Measurements from ENCODE around the gene ATP1B3. TPM values are rescaled to one million over a fixed set of nuclear protein-coding genes. Genes with fewer than 3 reads are reported as not detected.

The ATP1B3 gene
- total RNA-seq, 1 donor from 2014 or later: 61.1 TPM

DNA sequence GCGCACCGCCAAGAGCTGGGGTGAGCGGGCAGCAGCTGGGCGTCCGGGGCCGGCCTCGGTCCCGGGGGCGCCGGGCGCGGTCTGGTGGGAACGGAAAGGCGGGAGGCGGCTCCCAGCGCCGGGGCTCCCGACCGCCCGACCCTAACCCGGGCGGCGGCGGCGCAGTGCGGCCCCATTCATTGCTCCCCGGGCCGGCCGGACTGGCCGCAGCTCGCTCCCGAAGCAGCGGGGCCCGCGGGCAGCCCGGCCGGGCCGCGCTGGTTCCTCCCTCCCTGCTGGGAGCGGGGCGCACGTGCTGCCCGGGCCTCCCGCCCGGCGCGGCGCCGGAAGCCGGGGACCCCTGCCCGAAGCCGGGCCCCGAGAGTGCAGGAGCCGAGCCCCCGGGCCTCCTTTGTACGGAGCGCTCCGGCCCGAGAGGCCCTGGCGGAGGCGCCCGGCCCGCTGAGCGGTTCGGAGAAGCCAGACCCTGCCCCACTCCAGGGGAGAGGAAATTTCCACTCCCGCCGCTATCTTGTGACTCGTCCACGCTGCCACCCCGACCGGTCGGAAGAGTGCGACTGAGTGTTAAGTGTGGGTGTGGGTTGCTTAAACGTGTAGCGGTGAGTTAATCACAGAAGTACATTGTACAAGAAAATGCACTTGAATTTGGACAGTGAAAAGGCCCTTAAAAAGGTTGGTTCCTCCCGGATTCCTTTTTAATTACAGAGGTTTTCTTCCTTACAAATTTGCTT, 613 bp downstream of the ATP1B3 start:
- H3K4me1 Mint-ChIP-seq: peaks cover 34% of the 10 kb centered on the region
- H3K9me3 Mint-ChIP-seq: no peaks in the 10 kb centered on the region
- intact Hi-C loops (cut with micrococcal nuclease): loop anchor here (1.0 to 10.0 kb wide), 12 partner anchors 36 to 1125 kb away; partner anchors contain the start of genes ATR, PXYLP1, RASA2 and SLC25A36
- ChIA-PET CTCF (interaction anchor here (1.5 kb wide), 1 partner anchor 138 kb away, joined by 4 read pairs; the partner anchor contains the start of gene RNF7), POLR2A (interaction anchor here (0.7 to 3.2 kb wide), 6 partner anchors 9 to 565 kb away, joined by 3 to 42 read pairs (median 8); partner anchors contain the start of gene RNF7)
- no peaks in the 10 kb centered on the region for H3K27me3 Mint-ChIP-seq
- peaks cover 9% of the 10 kb centered on the region for H3K36me3 Mint-ChIP-seq (ENCODE audit: low read depth)
- H3K27ac Mint-ChIP-seq: peak overlapping the region; percentile 84
- H3K4me3 Mint-ChIP-seq: peak overlapping the region; percentile 91
- DNase-seq: peak; percentile 63
- TF ChIP-seq, protein P1, sequence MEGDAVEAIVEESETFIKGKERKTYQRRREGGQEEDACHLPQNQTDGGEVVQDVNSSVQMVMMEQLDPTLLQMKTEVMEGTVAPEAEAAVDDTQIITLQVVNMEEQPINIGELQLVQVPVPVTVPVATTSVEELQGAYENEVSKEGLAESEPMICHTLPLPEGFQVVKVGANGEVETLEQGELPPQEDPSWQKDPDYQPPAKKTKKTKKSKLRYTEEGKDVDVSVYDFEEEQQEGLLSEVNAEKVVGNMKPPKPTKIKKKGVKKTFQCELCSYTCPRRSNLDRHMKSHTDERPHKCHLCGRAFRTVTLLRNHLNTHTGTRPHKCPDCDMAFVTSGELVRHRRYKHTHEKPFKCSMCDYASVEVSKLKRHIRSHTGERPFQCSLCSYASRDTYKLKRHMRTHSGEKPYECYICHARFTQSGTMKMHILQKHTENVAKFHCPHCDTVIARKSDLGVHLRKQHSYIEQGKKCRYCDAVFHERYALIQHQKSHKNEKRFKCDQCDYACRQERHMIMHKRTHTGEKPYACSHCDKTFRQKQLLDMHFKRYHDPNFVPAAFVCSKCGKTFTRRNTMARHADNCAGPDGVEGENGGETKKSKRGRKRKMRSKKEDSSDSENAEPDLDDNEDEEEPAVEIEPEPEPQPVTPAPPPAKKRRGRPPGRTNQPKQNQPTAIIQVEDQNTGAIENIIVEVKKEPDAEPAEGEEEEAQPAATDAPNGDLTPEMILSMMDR (IDR thresholded peaks at IDR 0.05): no peak
- ATAC-seq (ENCODE audit: low read depth): peak; percentile 8

DNA sequence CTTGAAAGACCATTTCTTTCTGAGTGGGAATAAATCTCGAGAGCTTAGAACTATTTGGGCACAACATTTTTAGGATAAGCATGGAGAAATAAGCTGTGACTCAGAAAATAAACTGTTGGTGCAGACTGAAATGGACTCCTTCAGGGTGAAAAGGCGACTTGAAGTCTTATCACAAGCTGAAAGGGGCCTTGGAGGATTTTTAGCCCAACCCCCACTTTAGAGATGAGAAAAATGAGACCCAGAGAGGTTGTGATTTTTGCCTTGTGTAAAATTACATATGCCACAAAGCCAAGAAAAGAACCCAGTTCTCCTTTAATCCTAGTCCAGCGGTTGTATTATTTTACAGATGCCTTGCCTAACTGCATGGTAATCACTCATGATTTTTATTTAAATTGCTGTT, 1.5 kb downstream of the ATP1B3 start:
- Mint-ChIP-seq H3K27me3 (no peaks in the 10 kb centered on the region), H3K27ac (peak overlapping the region; percentile 83), H3K36me3 (ENCODE audit: low read depth) (peaks cover 10% of the 10 kb centered on the region), H3K9me3 (no peaks in the 10 kb centered on the region), H3K4me1 (peaks cover 34% of the 10 kb centered on the region), H3K4me3 (peak overlapping the region; percentile 85)
- POLR2A ChIA-PET: interaction anchor here (0.7 to 2.2 kb wide), 5 partner anchors 8 to 566 kb away, joined by 3 to 20 read pairs (median 5); no protein-coding TSS in a partner anchor
- TF ChIP-seq, protein P1 (IDR thresholded peaks at IDR 0.05): no peak
- ATAC-seq (ENCODE audit: low read depth): no peak
- DNase-seq: no peak
- CTCF ChIA-PET: interaction anchor here (1.5 kb wide), 1 partner anchor 139 kb away, joined by 4 read pairs; the partner anchor contains the start of gene RNF7
- intact Hi-C loops (cut with micrococcal nuclease): loop anchor here (2.0 to 10.0 kb wide), 8 partner anchors 35 to 1124 kb away; partner anchors contain the start of genes ATR, PXYLP1, SLC25A36 and TRPC1

- CTCF ChIA-PET: interaction anchor here (1.5 kb wide), 1 partner anchor 140 kb away, joined by 4 read pairs; the partner anchor contains the start of gene RNF7
- intact Hi-C loops (cut with micrococcal nuclease): loop anchor here (5.0 to 10.0 kb wide), 4 partner anchors 566 to 1124 kb away; partner anchors contain the start of genes PXYLP1, SLC25A36 and U2SURP
- Mint-ChIP-seq H3K27ac (peak overlapping the region; percentile 83), H3K4me3 (peak overlapping the region; percentile 85), H3K4me1 (peaks cover 34% of the 10 kb centered on the region), H3K9me3 (no peaks in the 10 kb centered on the region), H3K36me3 (ENCODE audit: low read depth) (peaks cover 13% of the 10 kb centered on the region), H3K27me3 (no peaks in the 10 kb centered on the region)
- no peak for DNase-seq
- POLR2A ChIA-PET: interaction anchor here (1.3 to 2.2 kb wide), 3 partner anchors 7 to 567 kb away, joined by 4 to 20 read pairs (median 11); no protein-coding TSS in a partner anchor
- TF ChIP-seq, protein P1 (IDR thresholded peaks at IDR 0.05): no peak
- no peak for ATAC-seq (ENCODE audit: low read depth)
Measured at GRCh38 chr3:141878326-141878725, 1.9 kb downstream of the ATP1B3 start.

DNA sequence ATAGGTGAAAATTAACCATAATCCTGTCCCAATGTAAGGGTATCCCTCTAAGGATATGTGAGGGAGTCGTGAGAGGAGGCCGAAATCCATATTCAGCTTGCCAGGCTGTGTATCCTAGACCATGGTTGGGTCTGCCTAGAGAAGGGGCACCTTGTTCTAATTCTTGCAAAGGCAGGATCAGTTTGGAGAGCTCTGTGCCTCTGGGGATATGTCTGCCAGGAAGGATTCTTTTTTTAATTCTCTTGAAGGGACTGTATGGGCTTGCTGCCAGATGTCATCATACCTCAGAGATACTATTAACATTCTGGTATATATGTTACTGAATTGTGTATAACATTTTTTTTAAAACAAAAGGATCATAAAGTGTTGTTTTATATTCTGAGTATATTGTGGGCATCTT, 2.4 kb downstream of the ATP1B3 start:
- ATAC-seq (ENCODE audit: low read depth) (no peak), DNase-seq (no peak)
- Mint-ChIP-seq H3K9me3 (no peaks in the 10 kb centered on the region), H3K4me1 (peaks cover 35% of the 10 kb centered on the region), H3K27me3 (no peaks in the 10 kb centered on the region), H3K27ac (no peak overlapping the region), H3K36me3 (ENCODE audit: low read depth) (peaks cover 13% of the 10 kb centered on the region), H3K4me3 (peak overlapping the region; percentile 17)
- CTCF ChIA-PET: no interaction called here
- intact Hi-C loops (cut with micrococcal nuclease): loop anchor here (5.0 to 10.0 kb wide), 4 partner anchors 567 to 1123 kb away; partner anchors contain the start of genes PXYLP1, SLC25A36 and U2SURP
- POLR2A ChIA-PET: no interaction called here
- TF ChIP-seq, protein P1 (IDR thresholded peaks at IDR 0.05): no peak

DNA sequence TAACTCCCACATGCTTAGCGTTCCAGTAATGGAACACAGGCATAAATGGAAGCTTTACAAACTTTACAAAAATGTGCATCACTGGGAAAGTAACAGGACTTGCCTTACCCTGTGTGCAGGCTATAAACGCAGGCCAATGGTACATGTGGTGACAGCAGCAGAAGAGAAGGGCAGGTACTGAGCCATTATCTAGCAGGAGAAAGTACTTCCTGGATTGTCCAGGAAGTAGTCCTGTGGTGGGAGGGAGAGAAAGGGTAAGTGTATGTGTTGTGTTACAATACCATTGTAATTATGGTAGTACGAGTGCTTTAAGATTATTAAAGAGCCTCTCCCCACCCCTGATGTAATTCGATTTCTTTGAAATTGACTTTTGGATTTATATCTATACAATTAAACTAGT, 5.3 kb downstream of the ATP1B3 start:
- ChIA-PET CTCF (interaction anchor here (0.6 kb wide), 1 partner anchor 275 kb away, joined by 3 read pairs; no protein-coding TSS in a partner anchor), POLR2A (interaction anchor here (0.7 kb wide), 1 partner anchor 959 kb away, joined by 3 read pairs; no protein-coding TSS in a partner anchor)
- Mint-ChIP-seq H3K4me1 (peaks cover 30% of the 10 kb centered on the region), H3K27me3 (no peaks in the 10 kb centered on the region), H3K27ac (no peak overlapping the region), H3K4me3 (no peak overlapping the region), H3K36me3 (ENCODE audit: low read depth) (peaks cover 16% of the 10 kb centered on the region), H3K9me3 (no peaks in the 10 kb centered on the region)
- intact Hi-C loops (cut with micrococcal nuclease): no loop called here
- TF ChIP-seq, protein P1 (IDR thresholded peaks at IDR 0.05): no peak
- ATAC-seq (ENCODE audit: low read depth): no peak
- DNase-seq: no peak

All from activated B cell treated with CpG ODN at 0.5 μM for 24 hours (primary cell).